GM18517 (cell line): ENCODE measurements around the gene RPS8.
A peak's percentile ranks its signal among the peaks of the same experiment; 100 is the strongest.
"Not testable (repeated sequence)": the region's sequence is repeated elsewhere in the genome, so short reads cannot be mapped to it uniquely, and the experiment has no call there.

ENCODE experiments used
- ATAC-seq: cut with Tn5 transposase; IDR thresholded peaks from one replicate; pipeline ENCODE4 v1.9.1; 2021; ENCODE audit warnings: mild to moderate bottlenecking, moderate library complexity; ENCODE audit not compliant: unreplicated experiment

Gene RPS8

GRCh38 chr1:44802306-44803061 is 27.1 kb downstream of the RPS8 start:
- ATAC-seq = no peak

- ATAC-seq = no peak
These were observed 27.6 kb downstream of the RPS8 start for GRCh38 chr1:44803062-44803311.

DNA sequence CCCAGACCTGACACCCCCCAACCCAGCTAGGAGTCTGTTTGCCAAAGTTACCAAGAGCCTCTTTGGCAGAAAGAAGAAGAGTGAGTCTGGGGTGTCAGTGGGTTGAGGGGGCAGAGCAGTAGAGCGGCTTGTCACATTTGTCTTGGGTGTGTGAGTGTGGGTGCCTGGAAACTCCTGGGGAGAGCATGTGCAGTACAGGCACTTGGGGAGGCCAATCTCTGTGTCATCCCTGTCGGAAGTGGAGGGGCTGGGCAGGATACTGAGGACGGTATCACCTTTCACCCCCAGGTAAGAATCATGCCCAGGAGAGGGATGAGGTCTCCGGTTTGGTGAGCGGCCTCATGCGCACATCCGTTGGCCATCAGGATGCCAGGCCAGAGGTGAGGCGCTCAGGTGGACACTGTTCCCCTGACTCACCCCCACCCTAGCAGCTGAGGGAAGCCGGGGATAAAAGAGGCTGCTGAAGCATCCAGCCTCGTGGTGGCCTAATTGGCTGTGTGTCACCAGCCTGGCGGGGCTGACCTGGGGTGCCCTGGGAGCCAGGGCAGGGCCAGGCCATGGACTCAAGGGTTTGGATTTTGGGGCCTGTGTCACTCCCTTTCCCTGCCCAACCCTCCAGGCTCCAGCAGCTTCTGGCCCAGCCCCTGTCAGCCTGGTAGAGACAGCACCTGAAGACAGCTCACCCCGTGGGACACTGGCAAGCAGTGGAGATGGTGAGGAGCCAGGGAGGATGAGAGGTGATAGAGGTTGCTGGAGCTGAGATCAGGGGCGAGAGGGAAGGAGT is 28.2 kb downstream of the RPS8 start:
- ATAC-seq = no peak

GRCh38 chr1:44805311-44806024 is 30.1 kb downstream of the RPS8 start:
- ATAC-seq = no peak

DNA sequence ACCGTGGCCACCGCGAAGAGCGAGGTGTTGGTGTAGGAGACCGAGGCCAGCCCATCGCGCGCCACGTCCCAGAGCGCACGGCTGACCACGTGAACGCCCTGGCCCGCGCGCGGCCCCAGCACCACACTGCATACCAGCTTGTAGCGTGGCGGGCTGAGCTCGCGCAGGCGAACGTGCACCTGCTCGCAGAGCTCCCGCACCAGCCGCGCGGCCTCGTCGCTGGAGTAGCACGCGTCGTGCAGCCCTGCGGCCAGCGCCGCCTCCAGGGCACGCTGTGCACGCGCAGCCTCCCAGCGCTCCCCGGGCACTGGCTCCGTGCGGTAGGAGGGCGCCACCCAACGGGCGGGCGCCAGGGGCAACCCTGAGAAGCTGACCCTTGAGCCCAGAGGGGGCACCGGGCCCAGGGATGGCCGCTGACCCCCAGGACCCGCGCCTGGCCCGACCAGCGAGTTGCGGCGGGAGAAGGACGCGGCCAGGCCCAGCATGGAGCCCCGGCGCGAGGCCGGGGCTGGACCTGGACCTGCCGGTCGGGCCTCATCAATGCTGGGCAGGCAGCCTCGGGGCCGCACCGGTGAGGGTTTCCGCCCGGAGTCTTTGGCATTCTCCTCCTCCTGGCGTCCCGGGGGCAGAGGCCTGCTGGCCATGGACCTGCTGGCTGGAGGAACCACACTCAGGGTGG is 30.8 kb downstream of the RPS8 start:
- ATAC-seq = no peak

DNA sequence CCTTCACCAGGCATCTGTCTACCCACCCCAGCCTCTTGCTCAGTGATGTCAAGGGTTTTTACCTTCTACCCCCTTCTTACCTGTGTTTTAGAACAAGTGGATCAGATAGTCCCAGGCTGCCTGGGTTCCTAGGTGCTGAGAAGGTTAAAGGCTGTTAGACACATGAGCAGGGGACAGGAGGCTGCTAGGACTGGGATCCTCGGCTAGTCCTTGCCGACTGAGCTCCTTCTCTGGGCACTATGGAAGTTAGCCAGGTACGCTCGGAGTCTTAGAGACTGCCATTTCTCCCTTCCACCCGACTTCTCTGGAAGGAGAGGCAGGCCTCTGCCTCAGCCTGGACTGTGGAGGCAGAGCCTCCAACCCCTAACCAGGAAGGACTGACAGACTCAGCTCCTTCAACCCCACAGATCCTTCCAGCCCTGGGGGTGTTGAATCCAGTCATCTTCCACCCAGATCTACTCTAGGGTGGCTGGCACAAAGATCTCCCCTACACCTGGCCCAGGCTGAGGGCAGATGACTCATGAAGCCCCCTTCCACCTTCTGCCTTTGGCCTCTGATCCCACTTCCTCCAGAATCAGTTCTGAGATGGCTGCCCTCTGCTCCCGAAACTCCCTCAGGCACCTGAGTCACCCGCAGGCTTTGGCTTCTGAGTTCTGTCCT is 31.5 kb downstream of the RPS8 start, which contains the start of gene DYNLT4:
Gene DYNLT4 (minus strand): TSS at position 648 of the 660 bp plus-strand sequence. CDS start 683 bp downstream, outside the sequence.
- ATAC-seq = no peak

GRCh38 chr1:44807364-44808062 is 32.2 kb downstream of the RPS8 start:
- peak; percentile 35 for ATAC-seq

- ATAC-seq = peak; percentile 36
These were observed 33.0 kb downstream of the RPS8 start, which contains the start of gene BTBD19 for GRCh38 chr1:44808063-44808937. Gene BTBD19, plus strand, starts transcription at chr1:44808523. Its CDS starts 298 bp downstream, at chr1:44808821.

- ATAC-seq = peak; percentile 53
These were observed 33.9 kb downstream of the RPS8 start for GRCh38 chr1:44808938-44809917.

DNA sequence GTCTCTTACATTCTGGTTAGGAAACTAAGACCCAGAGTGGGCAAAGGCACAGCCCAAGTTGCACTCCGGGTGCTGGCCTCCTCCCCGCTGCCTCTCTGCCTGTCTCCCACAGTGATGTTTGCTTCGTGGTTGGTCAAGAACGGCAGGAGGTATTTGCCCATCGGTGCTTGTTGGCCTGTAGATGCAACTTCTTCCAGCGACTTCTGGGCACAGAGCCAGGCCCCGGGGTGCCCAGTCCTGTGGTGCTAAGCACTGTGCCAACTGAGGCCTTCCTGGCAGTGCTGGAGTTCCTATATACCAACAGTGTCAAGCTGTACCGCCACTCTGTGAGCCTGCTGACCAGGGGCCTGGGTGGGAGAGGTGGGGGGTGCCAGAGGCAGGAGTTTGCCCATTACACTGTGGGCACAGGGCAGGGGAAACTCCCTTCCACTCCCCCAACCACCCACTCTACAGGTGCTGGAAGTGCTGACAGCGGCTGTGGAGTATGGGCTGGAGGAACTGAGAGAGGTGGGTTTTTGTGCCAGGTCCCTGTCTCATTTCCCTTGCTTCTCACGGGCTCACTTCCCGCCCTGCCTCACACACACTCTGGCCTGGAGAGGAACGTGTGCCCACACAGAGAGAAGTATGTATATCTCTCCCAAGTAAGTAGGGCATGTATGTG is 34.9 kb downstream of the RPS8 start:
- ATAC-seq = no peak

GRCh38 chr1:44810762-44811105 is 35.4 kb downstream of the RPS8 start:
- not testable (repeated sequence) for ATAC-seq

DNA sequence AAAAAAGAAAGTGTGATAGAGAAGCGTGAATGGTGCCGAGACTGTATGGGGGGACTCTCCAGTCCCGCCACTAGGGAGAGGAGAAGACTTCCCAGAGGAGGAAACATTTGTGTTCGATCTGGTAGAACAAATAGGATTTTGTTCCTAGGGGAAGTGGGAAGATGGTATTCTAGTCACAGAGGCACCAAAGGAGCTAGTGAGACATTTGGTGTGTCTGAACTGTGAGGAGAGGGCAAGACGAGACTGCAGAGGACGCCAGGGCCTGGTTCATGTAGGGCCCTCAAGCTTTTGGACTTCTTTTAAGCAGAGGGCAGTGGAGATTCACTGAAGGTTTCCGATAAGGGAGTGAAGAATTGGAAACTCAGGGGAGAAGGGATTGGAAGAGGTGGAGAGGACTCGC is 35.9 kb downstream of the RPS8 start:
- no peak for ATAC-seq

DNA sequence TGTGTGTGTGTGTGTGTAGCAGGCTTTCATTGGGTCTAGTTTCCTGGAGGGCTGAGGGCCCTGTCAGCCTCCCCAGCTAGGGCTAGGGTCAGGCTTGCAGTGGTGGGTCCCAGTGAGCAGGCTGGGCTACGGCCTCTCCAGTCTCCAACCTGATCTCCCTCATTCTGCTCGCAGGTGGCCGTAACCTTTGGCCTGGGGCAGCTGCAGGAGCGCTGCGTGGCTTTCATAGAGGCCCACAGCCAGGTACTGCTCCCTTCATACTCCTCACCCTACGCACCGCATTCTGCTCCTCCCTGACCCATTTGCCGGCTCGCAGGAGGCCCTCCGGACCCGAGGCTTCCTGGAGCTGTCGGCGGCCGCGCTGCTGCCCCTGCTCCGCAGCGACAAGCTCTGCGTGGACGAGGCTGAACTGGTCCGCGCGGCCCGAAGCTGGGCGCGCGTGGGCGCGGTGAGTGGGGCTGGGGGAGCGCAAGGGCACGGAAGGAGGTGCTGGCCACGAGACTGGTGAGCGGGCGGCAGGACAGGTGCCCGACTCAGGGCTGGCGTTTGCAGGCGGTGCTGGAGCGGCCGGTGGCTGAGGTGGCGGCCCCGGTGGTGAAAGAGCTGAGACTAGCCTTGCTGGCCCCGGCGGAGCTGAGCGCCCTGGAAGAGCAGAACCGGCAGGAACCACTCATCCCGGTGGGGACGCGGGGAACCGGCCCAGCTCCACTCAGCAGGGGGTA is 37.6 kb downstream of the RPS8 start:
- no peak for ATAC-seq

DNA sequence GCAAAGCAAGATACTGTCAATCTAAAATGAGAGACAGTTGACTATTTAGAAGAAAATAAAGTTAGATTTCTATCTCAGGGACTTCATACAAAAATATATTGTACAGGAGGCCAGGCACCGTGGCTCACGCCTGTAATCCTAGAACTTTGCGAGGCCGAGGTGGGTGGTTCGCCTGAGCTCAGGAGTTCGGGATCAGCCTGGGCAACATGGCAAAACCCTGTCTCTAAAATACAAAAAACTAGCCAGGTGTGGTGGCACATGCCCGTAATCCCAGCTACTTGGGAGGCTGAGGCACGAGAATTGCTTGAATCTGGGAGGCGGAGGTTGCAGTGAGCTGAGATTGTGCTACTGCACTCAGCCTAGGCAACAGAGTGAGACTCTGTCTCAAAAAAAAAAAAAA is 40.6 kb downstream of the RPS8 start:
- not testable (repeated sequence) for ATAC-seq

GRCh38 chr1:44817307-44817706 is 42.0 kb downstream of the RPS8 start:
- ATAC-seq = no peak

DNA sequence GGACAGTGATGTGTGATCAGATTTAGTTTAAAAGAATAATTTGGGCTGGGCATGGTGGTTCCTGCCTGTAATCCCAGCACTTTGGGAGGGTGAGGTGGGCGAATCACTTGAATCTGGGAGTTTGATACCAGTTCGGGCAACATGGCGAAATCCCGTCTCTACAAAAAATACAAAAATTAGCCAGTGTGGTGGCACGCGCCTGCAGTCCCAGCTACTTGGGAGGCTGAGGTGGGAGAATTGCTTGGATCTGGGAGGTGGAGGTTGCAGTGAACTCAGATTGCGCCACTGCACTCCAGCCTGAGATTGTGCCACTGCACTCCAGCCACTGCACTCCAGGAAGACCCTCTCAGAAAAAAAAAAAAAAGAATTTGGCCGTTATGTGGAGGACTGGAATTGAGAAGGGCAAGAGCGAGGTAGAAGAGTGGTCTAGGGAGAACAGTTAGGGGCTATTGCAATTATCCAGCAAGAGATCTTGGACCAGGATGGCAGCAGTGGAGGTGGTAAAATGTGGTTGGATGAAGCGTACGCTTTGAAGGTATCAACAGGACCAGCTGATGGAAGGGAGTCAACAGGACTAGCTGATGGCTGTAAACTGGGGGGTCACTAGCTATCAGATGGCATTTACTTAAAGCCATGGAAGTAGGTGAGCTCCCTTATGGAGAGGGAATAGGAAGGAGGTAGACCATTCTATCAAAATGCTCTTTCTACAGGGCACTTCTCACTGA is 42.6 kb downstream of the RPS8 start:
- ATAC-seq = no peak
